Activated CD4-positive, alpha-beta memory T cell treated with anti-CD3 and anti-CD28 coated beads, Interleukin-2, amount 10 ng/mL, durations not matched to agents 7 days and 5 days (primary cell): Measurements from ENCODE around the gene PLCB2. TPM values are rescaled to one million over a fixed set of nuclear protein-coding genes. Genes with fewer than 3 reads are reported as not detected.

Source experiments
- CTCF ChIA-PET: fragments of 350-600 bp; sonication (Branson Sonifier 250); formaldehyde crosslinking; loops from one replicate; lab custom pipeline; 2021; ENCODE audit warnings: antibody characterized with exemption, inconsistent platforms; lab: Charles Lee
- POLR2A ChIA-PET: fragments of 350-600 bp; sonication (Branson Sonifier 250); formaldehyde crosslinking; loops from one replicate; lab custom pipeline; 2021; ENCODE audit warnings: antibody characterized with exemption; lab: Charles Lee
- DNase-seq: peaks from one replicate; pipeline ENCODE4 v3.0.0-alpha.2; 2020
- H3K27ac Mint-ChIP-seq: one replicate; pipeline ENCODE4 v1.8.0; 2021; ENCODE audit warnings: mild to moderate bottlenecking, mixed read lengths
- H3K27me3 Mint-ChIP-seq: one replicate; pipeline ENCODE4 v1.8.0; 2021; ENCODE audit warnings: mixed read lengths
- H3K36me3 Mint-ChIP-seq: one replicate; pipeline ENCODE4 v1.8.0; 2021; ENCODE audit warnings: low read depth, mixed read lengths
- H3K4me1 Mint-ChIP-seq: one replicate; pipeline ENCODE4 v1.8.0; 2021; ENCODE audit warnings: mixed read lengths
- H3K4me3 Mint-ChIP-seq: one replicate; pipeline ENCODE4 v1.8.0; 2021; ENCODE audit warnings: mild to moderate bottlenecking, mixed read lengths
- H3K9me3 Mint-ChIP-seq: one replicate; pipeline ENCODE4 v1.8.0; 2021; ENCODE audit warnings: mixed read lengths
- total RNA-seq, 2 experiments: library from RNA; stranded (reverse); gene quantifications; one replicate each; pipeline ENCODE4 v1.2.3, GENCODE V29; 2021

PLCB2 gene
- total RNA-seq, 2 experiments from 2014 or later: 140 TPM

DNA sequence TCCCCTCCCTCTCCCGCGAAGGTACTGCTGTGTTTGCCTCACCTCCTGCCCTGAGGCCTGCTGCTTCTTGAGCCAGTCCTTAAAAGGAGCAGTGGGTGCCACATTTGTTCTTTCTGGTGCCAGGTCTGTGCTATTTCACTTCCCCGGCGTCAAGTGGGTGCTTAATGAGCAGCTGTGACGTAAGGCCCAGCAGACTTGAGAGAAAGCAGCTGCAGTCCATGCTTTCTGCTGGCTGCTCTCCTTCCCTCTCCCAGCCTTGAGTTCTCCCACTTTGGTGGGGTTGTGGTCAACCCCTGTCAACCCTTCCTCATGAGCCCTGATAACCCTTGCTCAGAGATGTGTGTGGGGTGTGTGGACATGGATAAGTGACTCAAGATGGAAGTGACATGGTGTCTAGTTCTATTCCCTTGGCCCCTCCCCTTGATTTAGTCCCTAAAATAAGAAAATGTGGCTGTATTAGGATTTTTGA, 22.7 kb upstream of the PLCB2 start:
- Mint-ChIP-seq H3K27ac (no peak overlapping the region), H3K27me3 (peaks cover 2% of the 10 kb centered on the region), H3K9me3 (no peaks in the 10 kb centered on the region), H3K36me3 (peaks cover 3% of the 10 kb centered on the region), H3K4me3 (no peak overlapping the region), H3K4me1 (peaks cover 34% of the 10 kb centered on the region)
- no peak for DNase-seq
- ChIA-PET POLR2A (no interaction called here), CTCF (interaction anchor here (1.4 to 6.0 kb wide), 4 partner anchors 8 to 51 kb away, joined by 4 to 84 read pairs (median 38); partner anchors contain the start of gene PLCB2)

DNA sequence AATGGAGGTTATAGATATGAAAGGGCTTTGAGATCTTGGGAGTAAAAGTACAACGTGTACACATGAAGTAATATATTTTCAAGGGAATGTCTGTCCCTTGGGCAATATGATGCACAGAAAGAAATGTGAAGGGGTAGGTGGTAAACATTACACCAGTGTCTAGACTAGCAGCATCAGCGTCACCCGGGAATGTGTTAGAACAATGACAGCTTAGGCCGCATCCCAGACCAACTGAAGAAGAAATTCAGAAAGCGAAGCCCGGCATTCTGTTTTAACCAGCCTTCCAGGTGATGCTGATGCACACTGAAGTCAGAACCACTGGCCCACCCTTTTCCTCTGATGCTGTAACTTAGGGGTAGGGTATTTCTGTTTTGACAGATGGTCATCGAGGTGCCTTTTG, 22.1 kb upstream of the PLCB2 start:
- H3K27me3 Mint-ChIP-seq: peaks cover 4% of the 10 kb centered on the region
- no peak overlapping the region for H3K4me3 Mint-ChIP-seq
- peaks cover 37% of the 10 kb centered on the region for H3K4me1 Mint-ChIP-seq
- no peak for DNase-seq
- H3K36me3 Mint-ChIP-seq: peaks cover 6% of the 10 kb centered on the region
- no peaks in the 10 kb centered on the region for H3K9me3 Mint-ChIP-seq
- ChIA-PET POLR2A (no interaction called here), CTCF (interaction anchor here (1.4 to 6.0 kb wide), 4 partner anchors 8 to 51 kb away, joined by 4 to 84 read pairs (median 38); partner anchors contain the start of gene PLCB2)
- H3K27ac Mint-ChIP-seq: no peak overlapping the region

DNA sequence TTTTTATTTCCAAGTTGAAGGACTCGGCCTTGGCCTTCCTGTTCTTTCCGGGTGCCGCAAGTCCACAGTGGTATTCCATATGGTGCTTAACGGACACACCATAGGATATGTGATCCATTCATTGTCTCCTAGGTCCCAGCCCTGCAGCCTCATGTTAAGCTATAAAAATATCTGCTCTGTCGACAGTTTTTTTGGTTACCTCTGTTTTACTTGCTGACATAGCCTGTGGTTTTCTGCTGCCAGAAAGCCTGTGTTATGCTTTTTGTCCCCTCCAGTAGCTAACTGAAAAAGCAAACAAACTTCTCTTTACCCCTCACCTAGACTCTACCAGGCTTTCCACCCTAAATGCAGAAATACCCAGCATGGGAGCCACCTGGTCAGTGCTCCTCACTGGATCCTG, 21.0 kb upstream of the PLCB2 start:
- POLR2A ChIA-PET: interaction anchor here (0.9 to 3.0 kb wide), 4 partner anchors 9 to 20 kb away, joined by 3 to 14 read pairs (median 8); partner anchors contain the start of gene PLCB2
- Mint-ChIP-seq H3K9me3 (no peaks in the 10 kb centered on the region), H3K27ac (peak overlapping the region; percentile 36), H3K27me3 (peaks cover 4% of the 10 kb centered on the region), H3K4me3 (no peak overlapping the region), H3K4me1 (peaks cover 30% of the 10 kb centered on the region), H3K36me3 (peaks cover 6% of the 10 kb centered on the region)
- CTCF ChIA-PET: interaction anchor here (0.9 to 6.0 kb wide), 10 partner anchors 9 to 111 kb away, joined by 3 to 84 read pairs (median 8); partner anchors contain the start of genes IVD and PLCB2
- DNase-seq: no peak

DNA sequence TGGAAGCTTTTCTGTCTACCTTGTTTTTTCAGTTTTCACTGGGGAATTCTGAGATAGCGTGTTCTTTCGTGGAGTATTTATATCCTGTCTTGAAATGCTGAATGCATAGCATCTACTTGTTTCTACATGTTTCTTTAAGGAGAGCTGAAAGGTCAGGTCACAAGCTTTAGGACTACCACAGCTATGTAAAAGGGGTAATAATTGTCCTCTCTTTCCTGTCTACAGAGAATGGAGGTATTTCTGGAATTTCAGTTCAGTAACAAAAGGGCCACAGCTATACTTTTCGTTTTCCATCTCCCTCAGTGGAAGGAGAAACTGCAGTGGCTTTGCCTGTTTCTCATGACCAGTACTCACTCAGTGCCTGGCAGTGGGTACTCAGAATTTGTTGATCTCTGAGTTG, 20.4 kb upstream of the PLCB2 start:
- POLR2A ChIA-PET: interaction anchor here (1.4 to 3.0 kb wide), 4 partner anchors 8 to 20 kb away, joined by 3 to 14 read pairs (median 8); partner anchors contain the start of gene PLCB2
- peaks cover 4% of the 10 kb centered on the region for H3K27me3 Mint-ChIP-seq
- no peak overlapping the region for H3K27ac Mint-ChIP-seq
- DNase-seq: no peak
- H3K4me1 Mint-ChIP-seq: peaks cover 29% of the 10 kb centered on the region
- H3K36me3 Mint-ChIP-seq: peaks cover 6% of the 10 kb centered on the region
- H3K9me3 Mint-ChIP-seq: no peaks in the 10 kb centered on the region
- CTCF ChIA-PET: interaction anchor here (1.1 to 6.0 kb wide), 9 partner anchors 9 to 283 kb away, joined by 3 to 84 read pairs (median 10); partner anchors contain the start of genes IVD and PLCB2
- no peak overlapping the region for H3K4me3 Mint-ChIP-seq

DNA sequence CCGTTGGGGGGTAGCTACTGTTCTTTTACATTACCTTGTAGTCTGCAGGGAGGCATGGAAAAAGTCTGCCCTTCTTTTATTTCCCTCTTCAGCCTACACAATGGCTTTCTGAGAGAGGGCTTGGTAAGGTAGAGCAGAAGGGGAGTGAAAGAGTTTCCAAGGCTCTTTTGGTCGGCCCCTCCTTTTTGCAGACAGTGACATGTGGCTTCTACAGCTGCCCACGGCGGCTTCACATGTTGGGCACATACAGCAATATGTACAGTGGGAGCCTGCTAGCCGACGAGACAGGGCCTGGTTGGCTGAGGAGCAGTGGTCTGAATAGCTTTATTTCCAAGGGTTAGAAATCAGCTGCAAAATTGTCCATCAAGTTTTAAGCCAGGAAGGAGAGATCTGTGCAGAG, 19.7 kb upstream of the PLCB2 start:
- Mint-ChIP-seq H3K4me3 (no peak overlapping the region), H3K4me1 (peaks cover 32% of the 10 kb centered on the region), H3K27ac (no peak overlapping the region), H3K36me3 (peaks cover 6% of the 10 kb centered on the region), H3K9me3 (no peaks in the 10 kb centered on the region), H3K27me3 (peaks cover 4% of the 10 kb centered on the region)
- ChIA-PET CTCF (interaction anchor here (2.0 to 6.0 kb wide), 5 partner anchors 11 to 282 kb away, joined by 5 to 84 read pairs (median 20); partner anchors contain the start of gene PLCB2), POLR2A (interaction anchor here (1.4 to 3.0 kb wide), 3 partner anchors 10 to 19 kb away, joined by 3 to 14 read pairs (median 12); partner anchors contain the start of gene PLCB2)
- no peak for DNase-seq

DNA sequence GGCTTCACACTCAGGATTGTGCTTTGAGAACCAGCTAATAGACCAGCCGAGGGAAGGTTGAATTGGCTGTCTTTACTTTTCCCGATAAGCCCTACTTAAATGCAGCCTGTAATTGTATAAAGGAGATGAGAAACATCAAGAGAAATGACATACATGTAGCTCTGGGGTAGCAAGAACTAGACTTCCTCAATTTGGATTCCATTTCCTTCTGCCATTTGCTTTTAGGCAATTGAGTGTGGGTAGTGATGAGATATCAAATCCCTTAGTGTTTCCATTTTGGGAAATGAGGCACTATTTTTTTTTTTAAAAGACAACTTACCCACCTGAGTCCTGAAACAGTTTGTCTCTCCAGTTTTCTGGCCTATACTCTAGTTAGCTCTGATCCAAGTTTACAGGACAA, 18.0 kb upstream of the PLCB2 start:
- Mint-ChIP-seq H3K36me3 (peaks cover 6% of the 10 kb centered on the region), H3K9me3 (no peaks in the 10 kb centered on the region), H3K27ac (no peak overlapping the region), H3K4me1 (peaks cover 44% of the 10 kb centered on the region), H3K27me3 (peaks cover 4% of the 10 kb centered on the region), H3K4me3 (no peak overlapping the region)
- ChIA-PET POLR2A (interaction anchor here (1.0 to 1.3 kb wide), 4 partner anchors 9 to 19 kb away, joined by 3 to 5 read pairs (median 3); partner anchors contain the start of gene PLCB2), CTCF (interaction anchor here (1.2 to 6.0 kb wide), 9 partner anchors 9 to 96 kb away, joined by 3 to 84 read pairs (median 6); partner anchors contain the start of gene PLCB2)
- no peak for DNase-seq

DNA sequence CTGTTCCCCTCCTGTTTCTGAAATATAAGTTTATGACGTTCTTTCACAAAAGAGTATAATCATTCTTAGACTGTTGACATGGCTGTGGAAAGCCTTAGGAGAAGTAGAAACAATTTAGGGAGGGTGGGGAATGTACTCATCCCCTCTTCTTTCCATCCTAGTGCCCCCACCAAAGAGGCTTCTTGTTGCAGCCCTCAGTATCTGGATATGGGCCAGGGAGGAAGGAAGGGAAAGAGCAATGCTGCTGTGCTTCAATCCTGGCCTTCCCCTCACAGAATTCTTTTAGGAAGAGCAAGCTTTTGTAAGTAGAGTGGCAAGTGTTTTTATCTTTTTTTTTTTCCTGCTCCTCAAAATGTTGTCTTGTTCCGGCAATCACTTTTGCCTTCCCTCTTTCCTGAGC, 17.5 kb upstream of the PLCB2 start:
- no peak overlapping the region for H3K27ac Mint-ChIP-seq
- ChIA-PET CTCF (interaction anchor here (1.0 to 6.0 kb wide), 11 partner anchors 9 to 280 kb away, joined by 3 to 84 read pairs (median 5); partner anchors contain the start of gene PLCB2), POLR2A (interaction anchor here (0.6 to 1.3 kb wide), 5 partner anchors 9 to 19 kb away, joined by 3 to 5 read pairs (median 3); partner anchors contain the start of gene PLCB2)
- H3K36me3 Mint-ChIP-seq: peaks cover 6% of the 10 kb centered on the region
- no peaks in the 10 kb centered on the region for H3K9me3 Mint-ChIP-seq
- no peak for DNase-seq
- H3K4me1 Mint-ChIP-seq: peaks cover 44% of the 10 kb centered on the region
- peaks cover 5% of the 10 kb centered on the region for H3K27me3 Mint-ChIP-seq
- peak overlapping the region; percentile 63 for H3K4me3 Mint-ChIP-seq

DNA sequence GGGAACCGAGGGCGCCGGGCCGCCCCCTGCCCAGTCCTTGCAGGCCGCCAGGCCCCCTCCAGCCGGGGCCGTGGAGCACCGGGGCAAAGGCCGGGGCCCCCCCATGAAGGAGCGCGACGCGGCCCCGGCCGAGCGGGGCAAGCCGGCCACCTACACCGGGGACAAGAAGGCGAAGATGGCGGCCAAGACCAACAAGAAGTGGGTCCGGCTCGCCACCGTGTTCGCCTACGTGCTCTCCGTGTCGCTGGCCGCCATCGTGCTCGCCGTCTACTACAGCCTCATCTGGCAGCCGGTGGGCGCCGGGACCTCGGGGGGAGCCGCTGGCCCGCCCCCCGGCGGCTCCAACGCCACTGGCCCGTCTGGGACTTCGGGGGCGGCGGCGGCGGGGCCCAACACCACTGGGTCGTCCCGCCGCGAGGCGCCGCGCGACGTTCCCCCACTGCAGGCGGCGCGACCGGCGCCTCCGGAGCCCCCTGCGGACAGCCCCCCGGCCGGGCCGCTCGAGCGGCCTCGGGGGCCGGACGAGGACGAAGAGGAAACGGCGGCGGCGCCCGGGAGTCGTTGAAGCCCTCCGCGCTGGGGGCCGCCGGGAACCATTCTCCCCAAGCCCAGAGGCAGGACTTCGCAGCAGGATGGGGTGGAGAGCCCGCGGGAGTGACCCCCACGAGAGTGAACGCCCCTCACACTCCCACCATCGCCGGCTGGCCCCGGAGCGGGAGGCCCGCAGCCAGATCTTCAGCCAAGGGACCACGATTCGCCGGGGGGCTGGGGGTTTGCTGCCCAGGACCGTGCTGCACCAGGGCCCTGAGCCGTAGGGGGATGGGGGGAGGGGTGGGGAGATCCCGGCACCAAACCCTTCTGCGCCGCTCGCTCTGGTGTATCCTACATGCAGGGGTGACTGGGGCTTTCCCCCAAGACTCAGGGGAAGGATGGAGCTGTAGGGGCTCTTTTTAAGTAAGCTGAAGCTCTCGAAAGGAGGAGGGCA, 16.5 kb upstream of the PLCB2 start:
- H3K4me3 Mint-ChIP-seq: peak overlapping the region; percentile 63
- ChIA-PET CTCF (interaction anchor here (1.0 to 6.9 kb wide), 13 partner anchors 10 to 279 kb away, joined by 3 to 100 read pairs (median 6); partner anchors contain the start of gene PLCB2), POLR2A (interaction anchor here (0.6 to 2.0 kb wide), 3 partner anchors 9 to 16 kb away, joined by 3 to 10 read pairs (median 5); partner anchors contain the start of gene PLCB2)
- no peaks in the 10 kb centered on the region for H3K9me3 Mint-ChIP-seq
- peaks cover 6% of the 10 kb centered on the region for H3K36me3 Mint-ChIP-seq
- no peak overlapping the region for H3K27ac Mint-ChIP-seq
- peaks cover 42% of the 10 kb centered on the region for H3K4me1 Mint-ChIP-seq
- DNase-seq: no peak
- peaks cover 11% of the 10 kb centered on the region for H3K27me3 Mint-ChIP-seq

DNA sequence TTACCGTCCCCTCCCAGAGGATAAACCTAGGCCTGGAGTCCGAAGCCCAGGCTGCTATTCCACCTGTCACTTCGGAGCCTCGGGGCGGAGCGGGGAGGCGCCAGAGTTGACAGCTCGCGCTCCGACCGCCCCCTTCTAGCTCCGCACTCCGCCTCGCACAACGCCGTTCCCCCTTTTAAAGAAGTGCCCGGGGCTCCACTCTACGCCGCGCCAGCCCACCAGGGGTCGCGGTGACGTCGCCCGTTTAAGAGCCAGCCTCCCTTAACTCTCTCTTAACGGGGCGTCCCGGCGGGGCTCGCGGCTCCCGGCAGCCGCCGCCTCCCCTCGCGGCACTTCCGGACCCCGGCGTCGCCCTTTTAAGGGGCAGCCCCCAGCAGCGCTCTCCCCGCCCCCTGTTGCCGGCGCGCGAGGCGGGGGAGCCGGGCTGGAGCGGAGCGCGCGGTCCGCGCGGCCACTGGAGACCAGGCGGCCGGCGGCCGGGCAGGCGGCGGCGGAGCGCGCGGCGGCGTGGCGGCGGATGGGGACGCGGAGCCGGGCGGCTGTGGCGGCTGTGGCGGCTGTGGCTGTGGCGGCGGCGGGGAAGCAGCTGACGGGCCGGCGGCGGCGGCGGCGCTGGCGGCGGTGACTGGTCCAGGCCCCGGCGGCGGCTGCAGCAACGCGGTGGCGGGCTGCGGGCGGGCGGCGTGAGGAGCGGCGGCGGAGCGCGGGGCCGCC, 15.7 kb upstream of the PLCB2 start, which contains the start of gene INAFM2:
Gene INAFM2, plus strand, starts transcription at position 454 of the 714 bp plus-strand sequence. CDS start 364 bp downstream, outside the sequence.
- no peak within 1 kb of the TSS for H3K27ac Mint-ChIP-seq
- POLR2A ChIA-PET: interaction anchor here (0.8 to 4.3 kb wide), 8 partner anchors 10 to 75 kb away, joined by 3 to 44 read pairs (median 4); partner anchors contain the start of genes CCDC9B, KNSTRN and PLCB2

DNA sequence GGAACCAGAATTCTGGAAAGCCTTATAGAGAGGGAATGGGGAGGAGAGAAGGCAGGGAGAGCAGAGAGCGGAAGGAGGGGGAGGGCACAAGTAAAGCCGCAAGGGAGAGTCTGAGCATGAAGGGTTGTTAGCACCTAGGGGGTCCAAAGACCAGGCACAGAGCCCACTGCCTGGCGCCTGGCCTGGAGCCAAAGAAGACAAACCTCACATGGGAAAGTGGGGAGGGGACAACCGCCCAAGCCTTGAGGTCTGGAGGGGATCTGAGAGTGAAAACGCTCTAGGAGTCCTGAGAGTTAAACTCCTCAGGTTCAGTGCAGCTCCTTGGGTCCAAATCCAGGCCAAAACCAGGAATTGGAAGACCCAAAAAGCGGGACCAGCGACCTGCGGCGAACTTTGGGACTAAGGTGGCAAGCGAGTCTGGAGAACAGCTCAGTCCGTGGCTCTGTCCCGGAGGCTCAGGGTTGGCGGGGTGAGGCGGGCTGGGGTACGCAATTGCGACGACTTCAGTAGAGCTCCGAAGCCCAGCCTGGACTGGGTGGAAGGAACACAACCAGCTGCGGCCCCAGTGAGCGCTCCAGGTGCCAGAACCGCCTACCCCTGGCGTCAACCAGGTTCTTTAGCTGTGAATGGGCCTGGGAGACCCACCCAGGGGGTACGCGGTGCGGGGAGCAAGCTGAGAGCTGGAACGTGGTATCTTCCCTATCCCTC, 14.9 kb upstream of the PLCB2 start:
- DNase-seq: no peak
- Mint-ChIP-seq H3K4me1 (peaks cover 29% of the 10 kb centered on the region), H3K27ac (no peak overlapping the region), H3K27me3 (peaks cover 16% of the 10 kb centered on the region), H3K36me3 (peaks cover 6% of the 10 kb centered on the region), H3K9me3 (no peaks in the 10 kb centered on the region), H3K4me3 (peak overlapping the region; percentile 53)
- CTCF ChIA-PET: interaction anchor here (0.8 to 7.5 kb wide), 19 partner anchors 8 to 387 kb away, joined by 3 to 133 read pairs (median 5); partner anchors contain the start of genes ANKRD63, CCDC32, IVD and PLCB2
- POLR2A ChIA-PET: interaction anchor here (0.8 to 4.3 kb wide), 8 partner anchors 11 to 76 kb away, joined by 3 to 44 read pairs (median 4); partner anchors contain the start of genes CCDC9B, KNSTRN and PLCB2

More for the DNA sequence above, 15.7 kb upstream of the PLCB2 start, which contains the start of gene INAFM2:
- peak; percentile 89 for DNase-seq
- Mint-ChIP-seq H3K36me3 (peaks cover 6% of the 10 kb centered on the region), H3K4me3 (peak within 1 kb of the TSS; percentile 63), H3K4me1 (peaks cover 34% of the 10 kb centered on the region), H3K9me3 (no peaks in the 10 kb centered on the region), H3K27me3 (peaks cover 11% of the 10 kb centered on the region)
- CTCF ChIA-PET: interaction anchor here (0.8 to 7.5 kb wide), 19 partner anchors 9 to 388 kb away, joined by 3 to 133 read pairs (median 4); partner anchors contain the start of genes ANKRD63, CCDC32, IVD and PLCB2
